Muscle layer of colon (tissue), 2 donors: ENCODE data around the gene FAM8A1.
"Not testable (repeated sequence)": the region's sequence is repeated elsewhere in the genome, so short reads cannot be mapped to it uniquely, and the experiment has no call there.

Experiments
- H3K27ac ChIP-seq: one replicate; pipeline ENCODE4 v1.7.0; 2013; ENCODE audit warnings: low read depth, mild to moderate bottlenecking, low read length, moderate library complexity
- H3K27me3 ChIP-seq, 2 donors: one replicate each; pipeline ENCODE4 v1.7.0; 2013; ENCODE audit warnings: low read length in 2 of 2, mild to moderate bottlenecking in 2 of 2; ENCODE audit not compliant: insufficient read depth in 2 of 2, control insufficient read depth in 1 of 2
- H3K36me3 ChIP-seq: one replicate; pipeline ENCODE4 v1.7.0; 2013; ENCODE audit warnings: mild to moderate bottlenecking, low read length; ENCODE audit not compliant: insufficient read depth
- H3K4me1 ChIP-seq: one replicate; pipeline ENCODE4 v1.7.0; 2013; ENCODE audit warnings: mild to moderate bottlenecking, low read length; ENCODE audit not compliant: insufficient read depth
- H3K4me3 ChIP-seq, 2 donors: one replicate each; pipeline ENCODE4 v1.7.0; 2013; ENCODE audit warnings: low read length in 2 of 2, low read depth in 1 of 2, mild to moderate bottlenecking in 1 of 2, moderate library complexity in 1 of 2
- H3K9ac ChIP-seq: one replicate; pipeline ENCODE4 v1.7.0; 2013; ENCODE audit warnings: low read length
- H3K9me3 ChIP-seq: one replicate; pipeline ENCODE4 v1.7.0; 2013; ENCODE audit warnings: mild to moderate bottlenecking, low read length
- donor health status: abdominal sarcoma.
- donor health status: Adenocarcinoma of cecum.

FAM8A1 gene

DNA sequence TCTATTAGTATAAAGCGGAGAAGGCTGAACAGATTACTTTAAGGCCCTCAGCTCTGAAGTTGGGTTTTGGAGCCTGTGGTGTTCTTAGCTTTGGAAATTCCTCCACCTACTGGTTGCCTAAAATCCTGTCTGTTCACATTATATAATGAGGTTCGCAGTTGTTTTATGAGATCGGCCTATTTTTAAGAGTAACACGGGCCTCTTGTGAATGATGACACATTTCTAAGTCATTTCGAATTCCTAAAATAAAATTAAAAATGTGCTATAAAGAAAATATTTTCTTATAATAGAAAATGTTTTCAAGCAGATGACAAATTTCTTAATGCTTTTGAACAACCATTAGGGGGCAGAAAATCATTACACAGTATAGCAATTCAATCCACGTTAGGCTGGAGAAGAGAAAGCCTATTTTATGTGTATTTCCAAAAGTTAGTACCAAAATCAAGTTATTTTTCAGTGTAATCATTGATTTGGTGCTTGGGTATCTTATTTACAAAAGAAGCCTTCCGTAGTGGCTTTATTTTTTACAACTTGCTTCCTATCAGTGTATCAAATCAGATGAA is 15.8 kb upstream of the FAM8A1 start:
- no peaks in the 10 kb centered on the region for H3K9me3 ChIP-seq
- H3K27ac ChIP-seq = peak overlapping the region; percentile 61

GRCh38 chr6:17585766-17586490 is 14.2 kb upstream of the FAM8A1 start:
- Histone ChIP-seq H3K9me3 (no peaks in the 10 kb centered on the region), H3K27ac (no peak overlapping the region), H3K9ac (no peak overlapping the region), H3K4me3 (no peak overlapping the region), H3K36me3 (no peaks in the 10 kb centered on the region), H3K27me3 (no peaks in the 10 kb centered on the region), H3K4me1 (peaks cover 11% of the 10 kb centered on the region)

More for the DNA sequence above, 15.8 kb upstream of the FAM8A1 start:
- no peaks in the 10 kb centered on the region for H3K36me3 ChIP-seq
- H3K4me3 ChIP-seq = no peak overlapping the region
- peaks cover 11% of the 10 kb centered on the region for H3K4me1 ChIP-seq
- H3K27me3 ChIP-seq = no peaks in the 10 kb centered on the region
- no peak overlapping the region for H3K9ac ChIP-seq

GRCh38 chr6:17586623-17587022 is 13.5 kb upstream of the FAM8A1 start:
- H3K9me3 ChIP-seq, H3K9ac ChIP-seq, H3K27ac ChIP-seq, H3K27me3 ChIP-seq, H3K4me3 ChIP-seq, H3K36me3 ChIP-seq: not testable (repeated sequence)
- H3K4me1 ChIP-seq = peaks cover 11% of the 10 kb centered on the region

- Histone ChIP-seq H3K9ac (no peak overlapping the region), H3K27ac (no peak overlapping the region), H3K9me3 (no peaks in the 10 kb centered on the region), H3K4me1 (peaks cover 11% of the 10 kb centered on the region), H3K27me3 (no peaks in the 10 kb centered on the region), H3K4me3 (no peak overlapping the region), H3K36me3 (no peaks in the 10 kb centered on the region)
Measured at GRCh38 chr6:17588011-17588410, 12.1 kb upstream of the FAM8A1 start.

- H3K36me3 ChIP-seq = no peaks in the 10 kb centered on the region
- no peak overlapping the region for H3K9ac ChIP-seq
- H3K9me3 ChIP-seq = no peaks in the 10 kb centered on the region
- no peaks in the 10 kb centered on the region for H3K27me3 ChIP-seq
- H3K4me3 ChIP-seq = no peak overlapping the region
- no peaks in the 10 kb centered on the region for H3K4me1 ChIP-seq
- H3K27ac ChIP-seq = no peak overlapping the region
Measured at GRCh38 chr6:17589406-17590096, 10.6 kb upstream of the FAM8A1 start.

DNA sequence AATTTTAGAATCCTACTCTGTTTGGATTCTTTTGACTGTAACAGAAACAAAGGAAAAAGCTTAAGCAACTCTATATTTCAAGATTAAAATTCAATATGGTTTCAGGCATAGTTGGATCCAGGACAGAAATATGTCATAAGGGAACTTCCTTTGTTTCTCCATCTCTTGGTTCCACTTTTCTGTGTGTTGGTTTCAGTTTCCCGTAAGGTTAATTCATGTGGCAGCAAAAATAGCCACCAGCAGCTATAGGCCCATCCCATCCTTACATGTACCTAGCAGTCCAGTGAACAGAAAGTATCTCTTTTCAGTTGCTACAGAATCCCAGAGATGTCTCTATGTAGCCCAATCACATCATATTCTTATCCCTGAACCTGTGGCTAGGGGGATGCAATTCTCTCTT is 8.8 kb upstream of the FAM8A1 start:
- Histone ChIP-seq H3K27ac (no peak overlapping the region), H3K9ac (no peak overlapping the region), H3K4me1 (no peaks in the 10 kb centered on the region), H3K27me3 (no peaks in the 10 kb centered on the region), H3K36me3 (no peaks in the 10 kb centered on the region), H3K4me3 (no peak overlapping the region), H3K9me3 (no peaks in the 10 kb centered on the region)

DNA sequence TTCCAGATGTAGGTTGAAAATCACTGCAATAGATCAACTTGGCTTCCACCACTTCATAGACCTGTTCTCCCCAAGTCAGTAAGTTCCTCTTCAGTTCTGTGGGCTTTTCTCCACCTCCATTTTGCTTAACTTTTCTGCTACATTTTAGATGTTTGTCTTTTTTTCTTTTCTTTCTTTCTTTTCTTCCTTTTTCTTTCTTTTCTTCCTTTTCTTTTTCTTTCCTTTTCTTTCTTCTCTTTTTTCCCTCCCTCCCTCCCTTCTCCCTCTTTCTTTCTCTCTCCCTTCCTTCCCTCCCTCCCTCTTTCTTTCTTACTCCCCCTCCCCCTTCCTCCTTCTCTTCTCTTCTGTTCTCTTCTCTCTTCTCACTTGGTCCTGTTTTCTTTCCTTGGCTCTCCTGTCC is 6.9 kb upstream of the FAM8A1 start:
- H3K4me1 ChIP-seq = no peaks in the 10 kb centered on the region
- no peak overlapping the region for H3K4me3 ChIP-seq
- no peaks in the 10 kb centered on the region for H3K36me3 ChIP-seq
- no peak overlapping the region for H3K27ac ChIP-seq
- H3K27me3 ChIP-seq = no peaks in the 10 kb centered on the region
- H3K9ac ChIP-seq = no peak overlapping the region
- H3K9me3 ChIP-seq = no peaks in the 10 kb centered on the region

GRCh38 chr6:17596085-17596484 is 4.0 kb upstream of the FAM8A1 start:
- Histone ChIP-seq H3K36me3 (no peaks in the 10 kb centered on the region), H3K9ac (no peak overlapping the region), H3K27me3 (no peaks in the 10 kb centered on the region), H3K4me3 (no peak overlapping the region), H3K4me1 (no peaks in the 10 kb centered on the region), H3K9me3 (no peaks in the 10 kb centered on the region), H3K27ac (no peak overlapping the region)

DNA sequence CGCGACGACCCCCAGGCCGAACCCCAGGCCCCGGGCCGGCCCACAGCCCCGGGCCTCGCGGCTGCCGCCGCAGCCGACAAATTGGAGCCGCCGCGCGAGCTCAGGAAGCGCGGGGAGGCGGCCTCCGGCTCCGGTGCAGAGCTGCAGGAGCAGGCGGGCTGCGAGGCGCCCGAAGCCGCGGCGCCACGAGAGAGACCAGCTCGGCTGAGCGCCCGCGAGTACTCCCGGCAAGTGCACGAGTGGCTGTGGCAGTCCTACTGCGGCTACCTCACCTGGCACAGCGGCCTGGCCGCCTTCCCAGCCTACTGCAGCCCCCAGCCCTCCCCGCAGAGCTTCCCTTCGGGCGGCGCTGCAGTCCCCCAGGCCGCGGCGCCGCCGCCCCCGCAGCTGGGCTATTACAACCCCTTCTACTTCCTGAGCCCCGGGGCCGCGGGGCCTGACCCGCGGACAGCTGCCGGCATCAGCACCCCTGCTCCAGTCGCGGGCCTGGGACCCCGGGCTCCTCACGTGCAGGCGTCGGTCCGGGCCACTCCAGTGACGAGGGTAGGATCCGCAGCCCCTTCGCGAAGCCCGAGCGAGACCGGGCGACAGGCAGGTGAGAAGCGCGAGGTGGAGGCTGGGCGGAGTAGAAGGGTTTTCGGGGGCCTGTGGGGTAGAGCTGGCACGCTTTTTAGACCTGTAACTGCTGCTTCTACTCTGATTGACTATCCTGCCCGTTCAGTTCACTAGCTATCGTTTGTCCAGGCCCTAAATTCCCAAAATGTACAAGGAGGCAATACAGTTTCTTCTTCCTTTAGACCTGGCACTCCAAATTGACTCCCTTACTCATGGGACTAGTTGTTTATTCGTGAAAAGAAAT is 654 bp downstream of the FAM8A1 start:
- peaks cover 16% of the 10 kb centered on the region for H3K4me1 ChIP-seq
- H3K4me3 ChIP-seq = peak overlapping the region; percentile 74 to 99
- peak overlapping the region; percentile 91 for H3K9ac ChIP-seq
- H3K9me3 ChIP-seq = no peaks in the 10 kb centered on the region
- H3K27ac ChIP-seq = peak overlapping the region; percentile 93
- peaks cover 18% of the 10 kb centered on the region for H3K36me3 ChIP-seq
- H3K27me3 ChIP-seq = no peaks in the 10 kb centered on the region

GRCh38 chr6:17601386-17601703 is 1.2 kb downstream of the FAM8A1 start:
- Histone ChIP-seq H3K9ac (peak overlapping the region; percentile 91), H3K27me3 (no peaks in the 10 kb centered on the region), H3K36me3 (peaks cover 19% of the 10 kb centered on the region), H3K4me1 (peaks cover 16% of the 10 kb centered on the region), H3K9me3 (no peaks in the 10 kb centered on the region), H3K27ac (peak overlapping the region; percentile 93), H3K4me3 (peak overlapping the region; percentile 74 to 99)

GRCh38 chr6:17602888-17603287 is 2.8 kb downstream of the FAM8A1 start:
- Histone ChIP-seq H3K27ac (no peak overlapping the region), H3K9ac (no peak overlapping the region), H3K4me3 (no peak overlapping the region), H3K36me3 (peaks cover 29% of the 10 kb centered on the region), H3K4me1 (peaks cover 16% of the 10 kb centered on the region), H3K27me3 (no peaks in the 10 kb centered on the region), H3K9me3 (no peaks in the 10 kb centered on the region)
